IMR-90 (cell line): ENCODE measurements around the gene DERL3. TPM values are rescaled to one million over a fixed set of nuclear protein-coding genes. Genes with fewer than 3 reads are reported as not detected.

Experiments
- ATAC-seq: fragments of 200-7000 bp; cut with Tn5 transposase; 2 replicates; pipeline ENCODE4 v1.9.1; 2020; ENCODE audit warnings: low read depth, mild to moderate bottlenecking, moderate library complexity
- BruUV-seq: library from RNA; stranded (reverse); fragments of 400-500 nt; replicated peaks from 2 replicates; lab custom pipeline; 2021; lab: Mats Ljungman, UMichigan
- CTCF ChIA-PET: fragments of 300-600 bp; formaldehyde crosslinking; extraction: SDS; loops from one replicate; lab custom pipeline; 2021; ENCODE audit warnings: antibody characterized with exemption; lab: Yijun Ruan, JAX
- POLR2A ChIA-PET: fragments of 300-600 bp; sonication (Branson Sonifier 250); formaldehyde crosslinking; loops from one replicate; lab custom pipeline; 2022; ENCODE audit warnings: antibody characterized with exemption; ENCODE audit not compliant: unreplicated experiment; lab: Charles Lee
- DNase-seq: peaks from one replicate; pipeline ENCODE4 v3.0.0; 2013
- H2AFZ ChIP-seq: replicated peaks from 2 replicates; pipeline ENCODE3; 2013; ENCODE audit warnings: low read length, mild to moderate bottlenecking; ENCODE audit not compliant: poor library complexity
- H2AK5ac ChIP-seq: 2 replicates; pipeline ENCODE4 v1.6.1; 2013; ENCODE audit warnings: low read depth, low read length, inconsistent platforms
- H2AK9ac ChIP-seq: replicated peaks from 2 replicates; pipeline ENCODE3; 2013; ENCODE audit warnings: mild to moderate bottlenecking, low read depth, low read length, moderate library complexity; ENCODE audit not compliant: poor library complexity
- H2BK120ac ChIP-seq: 2 replicates; pipeline ENCODE4 v1.6.1; 2013; ENCODE audit warnings: low read depth, low read length, inconsistent platforms
- H2BK15ac ChIP-seq: 3 replicates; pipeline ENCODE4 v1.6.1; 2013; ENCODE audit warnings: low read depth, low read length, inconsistent platforms
- H2BK20ac ChIP-seq: 2 replicates; pipeline ENCODE4 v1.6.1; 2013; ENCODE audit warnings: low read depth, mild to moderate bottlenecking, inconsistent platforms, low read length, moderate library complexity
- H2BK5ac ChIP-seq: 2 replicates; pipeline ENCODE4 v1.6.1; 2013; ENCODE audit warnings: mild to moderate bottlenecking, low read depth, low read length, inconsistent platforms; ENCODE audit not compliant: poor library complexity, severe bottlenecking
- H3K14ac ChIP-seq: replicated peaks from 2 replicates; pipeline ENCODE4 v1.6.1; 2013; ENCODE audit warnings: low read depth, low read length, inconsistent platforms
- H3K18ac ChIP-seq: 2 replicates; pipeline ENCODE4 v1.6.1; 2013; ENCODE audit warnings: low read depth, low read length, control low read depth
- H3K23ac ChIP-seq: 2 replicates; pipeline ENCODE4 v1.6.1; 2013; ENCODE audit warnings: low read depth, low read length, inconsistent platforms
- H3K27ac ChIP-seq: 2 replicates; pipeline ENCODE4 v1.5.1; 2013; ENCODE audit warnings: mild to moderate bottlenecking, control low read depth, low read length; ENCODE audit not compliant: insufficient read depth
- H3K27me3 ChIP-seq: 2 replicates; pipeline ENCODE4 v1.6.1; 2013; ENCODE audit warnings: low read length; ENCODE audit not compliant: control insufficient read depth, insufficient read depth
- H3K36me3 ChIP-seq: 2 replicates; pipeline ENCODE4 v1.6.1; 2013; ENCODE audit warnings: low read length, mixed read lengths; ENCODE audit not compliant: control insufficient read depth, insufficient read depth
- H3K4ac ChIP-seq: 2 replicates; pipeline ENCODE4 v1.6.1; 2013; ENCODE audit warnings: low read depth, low read length, inconsistent platforms
- H3K4me1 ChIP-seq: 2 replicates; pipeline ENCODE4 v1.6.1; 2013; ENCODE audit warnings: low read length, mixed read lengths; ENCODE audit not compliant: control insufficient read depth, insufficient read depth
- H3K4me2 ChIP-seq: 2 replicates; pipeline ENCODE4 v1.6.1; 2013; ENCODE audit warnings: low read depth, mild to moderate bottlenecking, control low read depth, low read length, moderate library complexity
- H3K4me3 ChIP-seq: 2 replicates; pipeline ENCODE4 v1.5.1; 2013; ENCODE audit warnings: low read depth, mild to moderate bottlenecking, control low read depth, low read length, moderate library complexity; ENCODE audit not compliant: insufficient read depth
- H3K56ac ChIP-seq: 2 replicates; pipeline ENCODE4 v1.6.1; 2013; ENCODE audit warnings: low read length, inconsistent platforms; ENCODE audit not compliant: insufficient read depth; ENCODE audit errors: extremely low read depth
- H3K79me1 ChIP-seq, 2 experiments: 2 replicates each; pipeline ENCODE4 v1.6.1; 2013; ENCODE audit warnings: low read length in 2 of 2, inconsistent platforms in 1 of 2, low read depth in 1 of 2
- H3K9ac ChIP-seq: 2 replicates; pipeline ENCODE4 v1.6.1; 2013; ENCODE audit warnings: low read depth, low read length, control low read depth
- H3K9me1 ChIP-seq: 2 replicates; pipeline ENCODE4 v1.6.1; 2013; ENCODE audit warnings: low read length, inconsistent platforms; ENCODE audit not compliant: insufficient read depth
- H3K9me3 ChIP-seq: 2 replicates; pipeline ENCODE4 v1.6.1; 2013; ENCODE audit warnings: low read length; ENCODE audit not compliant: control insufficient read depth, insufficient read depth
- H4K20me1 ChIP-seq: 2 replicates; pipeline ENCODE4 v1.6.1; 2013; ENCODE audit warnings: low read length, inconsistent platforms; ENCODE audit not compliant: insufficient read depth
- H4K5ac ChIP-seq: 2 replicates; pipeline ENCODE4 v1.6.1; 2013; ENCODE audit warnings: mild to moderate bottlenecking, low read depth, low read length, control low read depth
- H4K8ac ChIP-seq, 2 experiments: 2 replicates each; pipeline ENCODE4 v1.6.1; 2013; ENCODE audit warnings: low read depth in 2 of 2, low read length in 2 of 2, control low read depth in 1 of 2, inconsistent platforms in 1 of 2
- H4K91ac ChIP-seq: 2 replicates; pipeline ENCODE4 v1.6.1; 2013; ENCODE audit warnings: low read depth, low read length, inconsistent platforms; ENCODE audit not compliant: insufficient read depth
- USF2 ChIP-seq: fragments of 150-350 bp; IDR thresholded peaks from 2 replicates; pipeline ENCODE4 v1.6.1; 2017; ENCODE audit warnings: mild to moderate bottlenecking, antibody characterized with exemption, low read length, low read depth
- WGBS, 2 experiments: methylation state at CpG; one replicate each; pipeline versions ENCODE4 v1.1.5 to v1.1.7; 2013; ENCODE audit warnings: missing lambda C conversion rate in 2 of 2; ENCODE audit not compliant: insufficient read length in 1 of 2; ENCODE audit errors: extremely low coverage in 2 of 2; 5-methylcytosine and 5-hydroxymethylcytosine counted together
- dilution Hi-C: fragments of 300-500 bp; cut with HindIII; formaldehyde crosslinking; loops from one replicate; pipeline ENCODE4 v1.14.3; 2018; ENCODE audit warnings: low sequenced_read_pairs; ENCODE audit not compliant: unreplicated experiment
- in situ Hi-C: fragments of 300-500 bp; cut with MboI; formaldehyde crosslinking; loops from 3 replicates; pipeline ENCODE4 v1.14.3; 2019; ENCODE audit warnings: low sequenced_read_pairs, inconsistent platforms, mixed read lengths
- intact Hi-C: fragments of 100-400 bp; cut with micrococcal nuclease; formaldehyde crosslinking; loops from 2 replicates; pipeline ENCODE4 v1.10.0; 2022
- polyA plus RNA-seq, 3 experiments: library from polyadenylated mRNA; depleted of rRNA; stranded (reverse); fragments of >200 nt; gene quantifications; 2 replicates each; pipeline ENCODE4 v1.2.3, GENCODE V29; 2012; ENCODE audit warnings: low replicate concordance in 1 of 3
- total RNA-seq: library from RNA; depleted of rRNA; stranded (reverse); fragments of >200 nt; gene quantifications from 2 replicates; pipeline ENCODE4 v1.2.3, GENCODE V29; 2012

Gene DERL3
- total and polyA plus RNA-seq, 2 of the 4 experiments (the other 2 are of a cell fraction) = 0.18 to 0.62 TPM

DNA sequence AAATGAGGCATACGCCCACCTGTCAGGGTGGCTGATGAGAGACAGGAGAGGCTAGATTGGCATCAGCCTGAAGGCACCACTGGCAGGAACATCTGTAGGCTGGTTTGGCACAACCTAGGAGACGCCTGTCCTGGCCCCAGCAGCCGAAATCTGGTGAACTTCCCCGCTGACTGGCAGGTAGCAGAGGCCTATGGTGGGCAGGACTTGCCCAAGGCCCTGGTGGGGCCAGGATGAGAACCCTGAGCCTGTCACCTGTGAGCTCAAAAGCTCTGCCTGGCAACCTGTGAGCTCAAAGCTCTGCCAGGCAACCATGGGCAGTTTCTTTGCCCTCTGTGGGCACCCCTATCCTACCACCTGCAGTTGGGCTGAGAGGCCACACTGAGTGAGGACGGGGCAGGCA, 2.5 kb downstream of the DERL3 start:
- DNase-seq (no peak), ATAC-seq (no peak)
- TF ChIP-seq USF2 = no peak
- in situ Hi-C loops (no loop called here), dilution Hi-C loops (no loop called here), intact Hi-C loops (no loop called here)
- H3K9ac ChIP-seq = no peak overlapping the region
- no peak overlapping the region for H3K18ac ChIP-seq
- H2AFZ ChIP-seq = no peak overlapping the region
- H3K9me3 ChIP-seq = no peaks in the 10 kb centered on the region
- no peak overlapping the region for H3K4ac ChIP-seq
- H2BK20ac ChIP-seq = no peak overlapping the region
- H3K27ac ChIP-seq = no peak overlapping the region
- no peak overlapping the region for H2BK5ac ChIP-seq
- no peak overlapping the region for H2BK120ac ChIP-seq
- peaks cover 43% of the 10 kb centered on the region for H3K36me3 ChIP-seq
- no peak overlapping the region for H4K91ac ChIP-seq
- H3K23ac ChIP-seq = no peak overlapping the region
- no peak overlapping the region for H3K4me2 ChIP-seq
- H2AK5ac ChIP-seq = no peak overlapping the region
- no peak overlapping the region for H4K8ac ChIP-seq
- no peak overlapping the region for H3K4me3 ChIP-seq
- H4K20me1 ChIP-seq = peaks cover 28% of the 10 kb centered on the region
- no peak overlapping the region for H3K14ac ChIP-seq
- whole genome bisulfite sequencing, 2 experiments = 100% methylated on average over 1 of the region's 5 CpGs; no CpG with 5 or more reads in 1 of the 2 experiments
- POLR2A ChIA-PET = no interaction called here
- BruUV-seq = no TSS peak
- H3K4me1 ChIP-seq = peaks cover 2% of the 10 kb centered on the region
- H2AK9ac ChIP-seq = no peak overlapping the region
- peaks cover 0 to 26% of the 10 kb centered on the region in 2 experiments; a peak in 2 of 4 replicates for H3K79me1 ChIP-seq
- CTCF ChIA-PET = no interaction called here
- peaks cover 2% of the 10 kb centered on the region; the same call in 1 of the 2 replicates for H3K9me1 ChIP-seq
- H3K56ac ChIP-seq = no peak overlapping the region
- H4K5ac ChIP-seq = no peak overlapping the region
- H2BK15ac ChIP-seq = no peak overlapping the region
- no peaks in the 10 kb centered on the region for H3K27me3 ChIP-seq
